HEK293 (cell line): ENCODE results near the gene SAFB.

ENCODE experiments used
- AEBP2 ChIP-seq: fragments of 450-650 bp; formaldehyde crosslinking; IDR thresholded peaks from 2 replicates; pipeline ENCODE4 v1.5.1; 2016; ENCODE audit warnings: missing biosample characterization, missing genetic modification characterization, borderline replicate concordance
- BCL11B ChIP-seq: fragments of 450-650 bp; formaldehyde crosslinking; IDR thresholded peaks from 2 replicates; pipeline ENCODE4 v1.5.1; 2016; ENCODE audit warnings: low read depth, missing biosample characterization, missing genetic modification characterization
- GLIS2 ChIP-seq: fragments of 450-650 bp; formaldehyde crosslinking; IDR thresholded peaks from 2 replicates; pipeline ENCODE4 v1.5.1; 2016; ENCODE audit warnings: missing biosample characterization, missing genetic modification characterization
- KLF17 ChIP-seq: fragments of 450-650 bp; formaldehyde crosslinking; IDR thresholded peaks from 2 replicates; pipeline ENCODE4 v1.5.1; 2016; ENCODE audit warnings: missing biosample characterization, missing genetic modification characterization
- KLF7 ChIP-seq: fragments of 450-650 bp; formaldehyde crosslinking; IDR thresholded peaks from 2 replicates; pipeline ENCODE4 v1.5.1; 2016; ENCODE audit warnings: missing biosample characterization, missing genetic modification characterization, borderline replicate concordance
- KLF9 ChIP-seq: fragments of 450-650 bp; formaldehyde crosslinking; IDR thresholded peaks from 2 replicates; pipeline ENCODE4 v1.5.1; 2016; ENCODE audit warnings: missing biosample characterization, missing genetic modification characterization, low read depth
- SP2 ChIP-seq: fragments of 450-650 bp; formaldehyde crosslinking; IDR thresholded peaks from 2 replicates; pipeline ENCODE4 v1.5.1; 2016; ENCODE audit warnings: missing biosample characterization, missing genetic modification characterization
- SP3 ChIP-seq: fragments of 450-650 bp; formaldehyde crosslinking; IDR thresholded peaks from 2 replicates; pipeline ENCODE4 v1.5.1; 2016; ENCODE audit warnings: missing biosample characterization, missing genetic modification characterization
- YY1 ChIP-seq: fragments of 450-650 bp; formaldehyde crosslinking; IDR thresholded peaks from 2 replicates; pipeline ENCODE4 v1.5.1; 2018; ENCODE audit warnings: missing biosample characterization, missing genetic modification characterization
- ZBTB17 ChIP-seq: fragments of 450-650 bp; formaldehyde crosslinking; IDR thresholded peaks from 2 replicates; pipeline ENCODE4 v1.5.1; 2016; ENCODE audit warnings: missing biosample characterization, missing genetic modification characterization
- ZBTB7A ChIP-seq: fragments of 450-650 bp; formaldehyde crosslinking; IDR thresholded peaks from 2 replicates; pipeline ENCODE4 v1.5.1; 2016; ENCODE audit warnings: low read depth, missing biosample characterization, missing genetic modification characterization
- ZFP69B ChIP-seq: fragments of 450-650 bp; formaldehyde crosslinking; IDR thresholded peaks from 2 replicates; pipeline ENCODE4 v1.5.1; 2016; ENCODE audit warnings: missing biosample characterization, missing genetic modification characterization
- ZNF133 ChIP-seq: fragments of 450-650 bp; formaldehyde crosslinking; IDR thresholded peaks from 2 replicates; pipeline ENCODE4 v1.5.1; 2016; ENCODE audit warnings: missing biosample characterization, missing genetic modification characterization
- ZNF148 ChIP-seq: fragments of 450-650 bp; formaldehyde crosslinking; IDR thresholded peaks from 2 replicates; pipeline ENCODE4 v1.5.0; 2017; ENCODE audit warnings: missing biosample characterization, missing genetic modification characterization, borderline replicate concordance
- ZNF18 ChIP-seq: fragments of 450-650 bp; formaldehyde crosslinking; IDR thresholded peaks from 2 replicates; pipeline ENCODE4 v1.5.1; 2016; ENCODE audit warnings: missing biosample characterization, missing genetic modification characterization
- ZNF324 ChIP-seq: fragments of 450-650 bp; formaldehyde crosslinking; IDR thresholded peaks from 2 replicates; pipeline ENCODE4 v1.5.1; 2016; ENCODE audit warnings: missing biosample characterization, missing genetic modification characterization
- ZNF354C ChIP-seq: fragments of 450-650 bp; formaldehyde crosslinking; IDR thresholded peaks from 2 replicates; pipeline ENCODE4 v1.5.1; 2016; ENCODE audit warnings: missing biosample characterization, missing genetic modification characterization, low read depth, borderline replicate concordance
- ZNF394 ChIP-seq: fragments of 450-650 bp; formaldehyde crosslinking; IDR thresholded peaks from 2 replicates; pipeline ENCODE4 v1.5.1; 2016; ENCODE audit warnings: missing biosample characterization, missing genetic modification characterization, mild to moderate bottlenecking, moderate library complexity, borderline replicate concordance
- ZNF514 ChIP-seq: fragments of 450-650 bp; formaldehyde crosslinking; IDR thresholded peaks from 2 replicates; pipeline ENCODE4 v1.5.1; 2016; ENCODE audit warnings: missing biosample characterization, missing genetic modification characterization
- ZNF560 ChIP-seq: fragments of 450-650 bp; formaldehyde crosslinking; IDR thresholded peaks from 2 replicates; pipeline ENCODE4 v1.5.1; 2017; ENCODE audit warnings: missing biosample characterization, missing genetic modification characterization, borderline replicate concordance
- ZNF664 ChIP-seq: fragments of 450-650 bp; formaldehyde crosslinking; IDR thresholded peaks from 2 replicates; pipeline ENCODE4 v1.5.1; 2016; ENCODE audit warnings: missing biosample characterization, missing genetic modification characterization
- ZNF76 ChIP-seq: fragments of 450-650 bp; formaldehyde crosslinking; IDR thresholded peaks from 2 replicates; pipeline ENCODE4; 2016; ENCODE audit warnings: low read depth, missing biosample characterization, missing genetic modification characterization, borderline replicate concordance
- ZNF792 ChIP-seq: fragments of 450-650 bp; formaldehyde crosslinking; IDR thresholded peaks from 2 replicates; pipeline ENCODE4 v1.5.1; 2016; ENCODE audit warnings: missing biosample characterization, missing genetic modification characterization
- ZXDB ChIP-seq: fragments of 450-650 bp; formaldehyde crosslinking; IDR thresholded peaks from 2 replicates; pipeline ENCODE4 v1.5.1; 2016; ENCODE audit warnings: missing biosample characterization, missing genetic modification characterization
- TF ChIP-seq, protein P1 (sequence below): fragments of 450-650 bp; formaldehyde crosslinking; IDR thresholded peaks from 2 replicates; pipeline ENCODE4 v1.5.1; 2016; ENCODE audit warnings: missing biosample characterization, missing genetic modification characterization
- TF ChIP-seq, protein P2 (sequence below): fragments of 450-650 bp; formaldehyde crosslinking; IDR thresholded peaks from 2 replicates; pipeline ENCODE4 v1.5.1; 2016; ENCODE audit warnings: missing biosample characterization, missing genetic modification characterization

SAFB gene

DNA sequence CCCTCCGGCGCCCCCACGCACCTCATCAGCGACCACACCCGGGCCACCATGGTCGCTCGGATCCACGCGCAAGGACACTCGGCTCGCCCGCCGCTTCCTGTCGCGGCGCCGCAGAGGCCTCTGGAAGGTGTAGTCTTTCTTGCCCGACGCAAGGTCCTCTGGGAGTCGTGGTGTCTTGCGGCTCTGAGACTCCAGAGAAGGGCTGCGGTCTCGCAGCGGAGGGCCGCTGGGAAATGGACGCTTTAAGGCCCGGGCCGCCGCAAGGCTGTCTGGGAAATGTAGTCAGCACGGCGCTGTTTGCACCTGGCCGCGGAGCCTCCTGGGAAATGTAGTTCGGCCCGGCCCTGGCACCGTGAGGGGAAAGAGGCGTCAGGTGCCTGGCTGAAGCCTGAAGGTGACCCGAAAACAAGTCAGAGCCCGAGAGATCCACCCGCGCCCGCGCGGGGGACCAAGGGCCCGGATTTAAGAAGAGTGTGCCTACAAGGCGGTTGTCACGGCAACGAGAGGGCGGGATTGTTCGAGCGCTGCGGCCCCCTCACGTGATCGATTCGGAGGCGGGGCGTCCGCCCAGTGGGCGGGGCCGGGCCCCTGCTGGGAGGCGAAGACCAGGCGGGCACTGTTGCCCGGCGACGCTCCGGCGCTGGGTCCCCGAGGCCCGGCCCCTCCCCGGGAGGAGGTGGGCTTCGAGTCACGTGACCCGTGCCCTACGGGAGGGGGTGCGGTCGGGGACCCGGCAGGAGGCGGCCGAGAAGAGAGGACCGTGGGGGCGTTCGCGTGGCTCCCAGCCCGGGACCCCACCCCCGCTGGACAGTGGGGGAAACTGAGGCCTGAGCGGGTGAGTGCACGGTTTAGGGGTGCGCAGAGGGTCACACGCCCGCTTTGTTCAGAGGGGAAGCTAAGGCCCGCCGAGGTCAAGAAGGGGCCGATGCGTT is 57.8 kb downstream of the SAFB start, which contains the start of the genes HSD11B1L and MICOS13 (continued):
- TF ChIP-seq, protein P1, sequence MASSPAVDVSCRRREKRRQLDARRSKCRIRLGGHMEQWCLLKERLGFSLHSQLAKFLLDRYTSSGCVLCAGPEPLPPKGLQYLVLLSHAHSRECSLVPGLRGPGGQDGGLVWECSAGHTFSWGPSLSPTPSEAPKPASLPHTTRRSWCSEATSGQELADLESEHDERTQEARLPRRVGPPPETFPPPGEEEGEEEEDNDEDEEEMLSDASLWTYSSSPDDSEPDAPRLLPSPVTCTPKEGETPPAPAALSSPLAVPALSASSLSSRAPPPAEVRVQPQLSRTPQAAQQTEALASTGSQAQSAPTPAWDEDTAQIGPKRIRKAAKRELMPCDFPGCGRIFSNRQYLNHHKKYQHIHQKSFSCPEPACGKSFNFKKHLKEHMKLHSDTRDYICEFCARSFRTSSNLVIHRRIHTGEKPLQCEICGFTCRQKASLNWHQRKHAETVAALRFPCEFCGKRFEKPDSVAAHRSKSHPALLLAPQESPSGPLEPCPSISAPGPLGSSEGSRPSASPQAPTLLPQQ (tag by site-specific recombination), result peak; percentile 100
- no peak for TF ChIP-seq KLF7 (tag by site-specific recombination)
- peak; percentile 100 for TF ChIP-seq SP3 (tag by site-specific recombination)
- no peak for TF ChIP-seq ZNF18
- peak; percentile 12 for TF ChIP-seq ZBTB7A
- TF ChIP-seq SP2 (tag by site-specific recombination), result peak; percentile 90
- TF ChIP-seq, protein P2, sequence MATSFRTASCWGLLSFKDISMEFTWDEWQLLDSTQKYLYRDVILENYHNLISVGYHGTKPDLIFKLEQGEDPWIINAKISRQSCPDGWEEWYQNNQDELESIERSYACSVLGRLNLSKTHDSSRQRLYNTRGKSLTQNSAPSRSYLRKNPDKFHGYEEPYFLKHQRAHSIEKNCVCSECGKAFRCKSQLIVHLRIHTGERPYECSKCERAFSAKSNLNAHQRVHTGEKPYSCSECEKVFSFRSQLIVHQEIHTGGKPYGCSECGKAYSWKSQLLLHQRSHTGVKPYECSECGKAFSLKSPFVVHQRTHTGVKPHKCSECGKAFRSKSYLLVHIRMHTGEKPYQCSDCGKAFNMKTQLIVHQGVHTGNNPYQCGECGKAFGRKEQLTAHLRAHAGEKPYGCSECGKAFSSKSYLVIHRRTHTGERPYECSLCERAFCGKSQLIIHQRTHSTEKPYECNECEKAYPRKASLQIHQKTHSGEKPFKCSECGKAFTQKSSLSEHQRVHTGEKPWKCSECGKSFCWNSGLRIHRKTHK, result no peak
- TF ChIP-seq ZNF514, result no peak
- no peak for TF ChIP-seq ZNF792 (tag by site-specific recombination)
- TF ChIP-seq ZNF148, result 0 out of 2 replicates have a peak, but pooled peaks have one; percentile 7
- peak; percentile 100 for TF ChIP-seq ZNF76 (tag by site-specific recombination)
- TF ChIP-seq ZNF664 (tag by site-specific recombination), result no peak
- TF ChIP-seq ZNF133 (tag by site-specific recombination), result no peak
- peak; percentile 98 for TF ChIP-seq ZBTB17 (tag by site-specific recombination)
- peak; percentile 12; the same call in 1 of the 2 replicates for TF ChIP-seq ZNF394 (tag by site-specific recombination)
- 0 out of 2 replicates have a peak, but pooled peaks have one; percentile 11 for TF ChIP-seq ZNF560 (tag by site-specific recombination)
- peak; percentile 99 for TF ChIP-seq ZFP69B
- peak; percentile 48 for TF ChIP-seq GLIS2
- 0 out of 2 replicates have a peak, but pooled peaks have one; percentile 10 for TF ChIP-seq KLF17 (tag by site-specific recombination)
- no peak for TF ChIP-seq ZNF354C (tag by site-specific recombination)
- TF ChIP-seq KLF9, result peak; percentile 95
- TF ChIP-seq YY1 (tag by site-specific recombination), result peak; percentile 91
- TF ChIP-seq ZNF324 (tag by site-specific recombination), result no peak
- TF ChIP-seq ZXDB (tag by site-specific recombination), result peak; percentile 86
- no peak for TF ChIP-seq AEBP2 (tag by site-specific recombination)
- TF ChIP-seq BCL11B (tag by site-specific recombination), result 0 out of 2 replicates have a peak, but pooled peaks have one; percentile 8
